Nephron progenitor cell (in vitro differentiated cells): ENCODE measurements around the gene AFDN.

Experiments used
- DNase-seq: peaks from one replicate; pipeline ENCODE4 v3.0.0; 2021
- H3K27ac Mint-ChIP-seq: 2 replicates; pipeline ENCODE4 v1.8.0; 2021; ENCODE audit warnings: mild to moderate bottlenecking, moderate library complexity, mixed read lengths
- H3K27me3 Mint-ChIP-seq: 2 replicates; pipeline ENCODE4 v1.8.0; 2021; ENCODE audit warnings: mild to moderate bottlenecking, low read depth, mixed read lengths; ENCODE audit not compliant: poor library complexity
- H3K36me3 Mint-ChIP-seq: 2 replicates; pipeline ENCODE4 v1.8.0; 2021; ENCODE audit warnings: low read depth, mixed read lengths
- H3K4me1 Mint-ChIP-seq: 2 replicates; pipeline ENCODE4 v1.8.0; 2021; ENCODE audit warnings: mixed read lengths
- H3K4me3 Mint-ChIP-seq: 2 replicates; pipeline ENCODE4 v1.8.0; 2021; ENCODE audit warnings: mild to moderate bottlenecking, moderate library complexity, mixed read lengths
- H3K9me3 Mint-ChIP-seq: 2 replicates; pipeline ENCODE4 v1.8.0; 2021; ENCODE audit warnings: mild to moderate bottlenecking, moderate library complexity, mixed read lengths
- TF ChIP-seq, protein P1 (sequence below): fragments of 200-600 bp; sonication (generic); IDR thresholded peaks from 2 replicates; pipeline ENCODE4 v1.5.0; 2021; ENCODE audit warnings: antibody characterized with exemption

The AFDN gene

DNA sequence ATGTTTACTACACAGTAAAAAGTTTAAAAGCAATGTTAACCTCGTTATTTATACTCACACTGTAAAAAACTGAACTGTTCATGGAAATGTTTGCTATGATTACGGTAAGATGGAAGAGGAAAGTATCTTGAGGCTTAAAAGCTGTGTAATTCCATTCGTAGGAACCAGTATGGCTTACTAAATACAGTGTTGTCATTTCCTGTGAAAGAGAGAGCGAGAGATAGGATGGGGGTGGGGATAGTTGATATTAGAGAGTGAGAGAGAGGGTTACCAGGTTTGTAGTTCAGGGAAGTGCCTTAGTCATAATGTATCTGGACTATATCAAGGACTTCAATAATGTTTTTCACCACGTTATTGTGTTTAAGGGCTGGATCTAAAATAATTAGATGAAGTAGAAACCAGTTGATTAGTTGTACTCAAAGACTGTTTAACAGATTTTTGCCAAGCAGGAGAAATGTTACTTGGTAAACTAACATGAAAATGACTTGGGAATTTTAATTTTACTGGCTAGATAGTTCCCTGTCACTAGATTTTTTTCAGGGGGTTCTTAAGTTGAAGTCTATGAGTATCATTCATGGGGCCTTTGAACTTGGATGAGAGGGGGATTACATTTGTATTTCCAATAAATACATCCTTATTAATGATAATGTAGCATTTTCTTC lies 30.4 kb downstream of the AFDN start:
- H3K4me1 Mint-ChIP-seq = peaks cover 53% of the 10 kb centered on the region
- H3K27me3 Mint-ChIP-seq = no peaks in the 10 kb centered on the region
- peaks cover 17% of the 10 kb centered on the region for H3K36me3 Mint-ChIP-seq
- TF ChIP-seq, protein P1, sequence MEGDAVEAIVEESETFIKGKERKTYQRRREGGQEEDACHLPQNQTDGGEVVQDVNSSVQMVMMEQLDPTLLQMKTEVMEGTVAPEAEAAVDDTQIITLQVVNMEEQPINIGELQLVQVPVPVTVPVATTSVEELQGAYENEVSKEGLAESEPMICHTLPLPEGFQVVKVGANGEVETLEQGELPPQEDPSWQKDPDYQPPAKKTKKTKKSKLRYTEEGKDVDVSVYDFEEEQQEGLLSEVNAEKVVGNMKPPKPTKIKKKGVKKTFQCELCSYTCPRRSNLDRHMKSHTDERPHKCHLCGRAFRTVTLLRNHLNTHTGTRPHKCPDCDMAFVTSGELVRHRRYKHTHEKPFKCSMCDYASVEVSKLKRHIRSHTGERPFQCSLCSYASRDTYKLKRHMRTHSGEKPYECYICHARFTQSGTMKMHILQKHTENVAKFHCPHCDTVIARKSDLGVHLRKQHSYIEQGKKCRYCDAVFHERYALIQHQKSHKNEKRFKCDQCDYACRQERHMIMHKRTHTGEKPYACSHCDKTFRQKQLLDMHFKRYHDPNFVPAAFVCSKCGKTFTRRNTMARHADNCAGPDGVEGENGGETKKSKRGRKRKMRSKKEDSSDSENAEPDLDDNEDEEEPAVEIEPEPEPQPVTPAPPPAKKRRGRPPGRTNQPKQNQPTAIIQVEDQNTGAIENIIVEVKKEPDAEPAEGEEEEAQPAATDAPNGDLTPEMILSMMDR = no peak
- H3K27ac Mint-ChIP-seq = peak overlapping the region; percentile 1
- no peak for DNase-seq
- no peak overlapping the region for H3K4me3 Mint-ChIP-seq
- H3K9me3 Mint-ChIP-seq = peaks cover 13% of the 10 kb centered on the region

DNA sequence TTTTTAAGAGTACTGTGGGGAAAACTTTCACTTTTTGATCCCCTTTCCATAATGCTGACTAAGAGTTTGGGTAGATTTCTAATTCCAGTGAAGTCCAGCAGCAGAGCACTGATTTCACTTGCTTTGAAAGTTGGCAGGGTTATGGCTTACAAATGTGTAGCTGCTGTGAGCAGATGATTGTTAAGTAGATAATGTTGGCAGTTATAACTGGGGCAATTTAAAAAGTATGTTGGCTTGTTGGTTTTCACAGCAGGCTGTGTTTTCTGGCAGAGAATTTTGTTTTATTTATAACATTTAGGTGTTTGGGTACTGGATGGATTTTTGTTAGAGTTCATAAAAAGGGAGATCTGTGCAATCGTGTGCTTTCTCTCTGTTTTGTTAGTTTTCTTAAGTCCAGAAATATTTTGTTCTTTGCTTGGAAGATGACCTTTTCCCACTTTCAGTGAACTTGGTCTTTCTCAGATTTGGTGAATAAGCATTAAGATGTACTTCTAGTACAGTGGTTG lies 31.4 kb downstream of the AFDN start:
- peaks cover 11% of the 10 kb centered on the region for H3K36me3 Mint-ChIP-seq
- no peaks in the 10 kb centered on the region for H3K27me3 Mint-ChIP-seq
- no peak for DNase-seq

DNA sequence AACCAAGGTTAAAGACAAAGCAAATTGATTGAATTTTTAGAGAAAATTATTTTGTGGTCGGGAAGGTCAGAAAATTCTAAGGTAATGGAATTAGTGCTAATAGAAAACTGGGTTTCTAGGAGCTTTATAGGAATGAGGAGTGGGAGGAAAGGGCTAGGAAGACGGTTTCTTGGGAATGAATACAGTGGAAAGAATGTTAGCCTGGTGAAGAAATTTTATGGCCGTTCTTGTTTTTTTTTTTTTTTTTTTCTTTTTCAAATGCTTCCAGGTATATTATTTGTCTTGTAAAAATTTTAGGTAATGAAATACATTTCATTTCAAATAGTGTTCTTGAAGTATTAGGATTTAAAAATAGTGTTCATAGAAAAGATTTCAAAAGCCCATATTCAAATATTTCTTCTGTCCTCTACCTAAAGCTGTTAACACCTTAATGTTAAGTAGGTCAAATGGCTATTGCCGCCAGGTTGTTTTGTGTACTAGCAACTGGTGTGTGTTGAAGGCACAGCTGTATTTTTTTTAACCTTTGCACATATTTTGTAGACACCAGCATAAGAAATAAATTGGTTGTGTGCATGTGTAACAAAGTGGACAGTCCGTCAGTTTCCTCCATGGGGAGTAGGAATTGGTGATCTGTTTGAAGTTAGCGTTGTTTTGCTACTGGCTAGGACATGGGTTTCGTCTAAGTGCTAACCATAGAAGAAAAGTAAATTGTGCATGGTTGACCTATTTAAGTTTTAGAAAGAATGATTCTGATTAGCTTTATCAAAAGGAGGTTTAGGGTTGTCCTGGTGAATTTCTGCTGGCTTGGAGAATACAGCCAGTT lies 32.3 kb downstream of the AFDN start:
- peaks cover 4% of the 10 kb centered on the region for H3K9me3 Mint-ChIP-seq
- peaks cover 60% of the 10 kb centered on the region for H3K4me1 Mint-ChIP-seq
- H3K4me3 Mint-ChIP-seq = peak overlapping the region; percentile 20
- peaks cover 16% of the 10 kb centered on the region for H3K36me3 Mint-ChIP-seq
- H3K27me3 Mint-ChIP-seq = no peaks in the 10 kb centered on the region
- TF ChIP-seq, protein P1 = no peak
- no peak overlapping the region for H3K27ac Mint-ChIP-seq
- no peak for DNase-seq

More for the DNA sequence above, 31.4 kb downstream of the AFDN start:
- Mint-ChIP-seq H3K9me3 (peaks cover 9% of the 10 kb centered on the region), H3K4me1 (peaks cover 54% of the 10 kb centered on the region), H3K27ac (peak overlapping the region; percentile 76), H3K4me3 (peak overlapping the region; percentile 44)
- TF ChIP-seq, protein P1 = no peak

DNA sequence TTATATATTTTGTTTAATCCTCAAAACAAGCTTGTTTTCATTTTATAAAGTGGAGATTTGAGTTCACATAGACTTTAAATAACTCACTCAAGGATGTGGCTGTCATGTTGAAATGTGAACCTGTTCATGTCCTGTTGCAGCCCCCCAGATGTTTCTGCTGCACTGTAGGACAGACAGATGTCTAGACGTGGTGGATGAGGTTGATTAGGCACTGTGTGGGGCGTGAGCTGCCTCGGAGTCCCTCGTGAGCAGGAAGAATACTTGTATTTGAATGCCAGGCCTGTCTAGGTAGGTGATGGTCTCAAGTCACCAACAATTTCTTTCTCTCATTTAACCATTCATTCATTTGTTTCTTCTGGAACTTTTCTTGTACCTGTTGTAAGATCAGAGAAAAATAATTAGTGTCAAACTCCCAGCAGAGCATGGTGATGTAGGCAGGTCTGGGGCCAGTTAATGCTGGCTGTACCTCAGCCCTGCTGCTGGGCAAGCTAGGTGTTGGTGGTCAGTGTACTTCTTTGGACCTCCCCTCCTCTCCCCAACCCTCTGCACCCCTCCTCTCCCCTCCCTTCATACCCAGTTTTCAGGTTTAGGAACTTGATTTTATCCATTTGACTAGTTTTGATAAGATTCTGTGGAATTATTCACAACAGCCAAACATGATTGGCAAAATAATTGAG lies 34.0 kb downstream of the AFDN start:
- Mint-ChIP-seq H3K4me1 (peaks cover 69% of the 10 kb centered on the region), H3K27me3 (no peaks in the 10 kb centered on the region), H3K27ac (peak overlapping the region; percentile 59), H3K4me3 (no peak overlapping the region), H3K36me3 (peaks cover 19% of the 10 kb centered on the region), H3K9me3 (no peaks in the 10 kb centered on the region)
- TF ChIP-seq, protein P1 = no peak
- no peak for DNase-seq

DNA sequence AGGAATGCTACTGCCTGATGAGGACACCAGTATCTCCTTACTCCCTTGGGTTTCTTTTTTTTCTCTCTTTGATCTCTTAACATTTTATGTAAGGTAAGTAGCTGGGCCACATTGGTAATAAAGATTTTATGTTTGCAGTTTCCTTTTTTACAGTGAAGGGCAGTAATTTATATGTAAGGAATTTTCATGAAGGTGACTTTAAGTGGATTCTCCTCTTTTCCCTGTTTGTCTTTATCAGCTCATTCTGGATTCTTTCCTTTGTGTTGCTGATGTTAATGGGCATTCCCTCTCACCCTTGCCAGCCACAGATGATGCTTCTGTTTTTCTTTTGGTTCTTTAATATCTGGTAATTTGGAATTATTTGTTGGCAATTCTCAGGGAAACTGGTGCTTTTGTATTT lies 34.7 kb downstream of the AFDN start:
- H3K4me3 Mint-ChIP-seq = no peak overlapping the region
- H3K27ac Mint-ChIP-seq = no peak overlapping the region
- no peaks in the 10 kb centered on the region for H3K9me3 Mint-ChIP-seq
- peaks cover 19% of the 10 kb centered on the region for H3K36me3 Mint-ChIP-seq
- DNase-seq = no peak
- no peaks in the 10 kb centered on the region for H3K27me3 Mint-ChIP-seq
- H3K4me1 Mint-ChIP-seq = peaks cover 69% of the 10 kb centered on the region
- TF ChIP-seq, protein P1 = no peak
